ENCODE measurements around the gene CAND2.

CAND2 gene

DNA sequence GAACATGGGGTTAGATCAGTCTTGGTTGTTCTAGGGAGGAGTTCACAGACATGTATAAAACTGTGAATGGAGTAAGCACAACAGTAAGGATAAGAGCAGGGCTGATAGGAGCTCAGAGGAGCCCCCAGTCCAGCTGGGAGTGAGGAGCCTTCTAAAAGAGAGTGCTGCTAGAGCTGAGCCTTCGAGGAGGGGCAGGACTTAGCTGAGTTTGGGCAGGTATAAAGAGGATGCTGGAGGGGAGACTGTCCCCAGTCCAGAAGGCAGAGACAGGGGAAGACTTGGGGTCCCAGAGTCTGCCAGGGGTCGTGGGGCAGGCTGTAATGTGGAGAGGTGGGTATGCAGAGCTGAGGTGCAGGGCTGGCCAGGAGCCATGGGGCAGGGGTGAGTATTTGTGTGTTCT lies 12.1 kb downstream of the CAND2 start:
- Mint-ChIP-seq H3K36me3 (peaks cover 2% of the 10 kb centered on the region), H3K9me3 (ENCODE audit: low read depth) (no peaks in the 10 kb centered on the region), H3K27ac (no peak overlapping the region), H3K4me1 (ENCODE audit: low read depth) (peaks cover 9% of the 10 kb centered on the region), H3K27me3 (no peaks in the 10 kb centered on the region), H3K4me3 (peak overlapping the region; percentile 73)

DNA sequence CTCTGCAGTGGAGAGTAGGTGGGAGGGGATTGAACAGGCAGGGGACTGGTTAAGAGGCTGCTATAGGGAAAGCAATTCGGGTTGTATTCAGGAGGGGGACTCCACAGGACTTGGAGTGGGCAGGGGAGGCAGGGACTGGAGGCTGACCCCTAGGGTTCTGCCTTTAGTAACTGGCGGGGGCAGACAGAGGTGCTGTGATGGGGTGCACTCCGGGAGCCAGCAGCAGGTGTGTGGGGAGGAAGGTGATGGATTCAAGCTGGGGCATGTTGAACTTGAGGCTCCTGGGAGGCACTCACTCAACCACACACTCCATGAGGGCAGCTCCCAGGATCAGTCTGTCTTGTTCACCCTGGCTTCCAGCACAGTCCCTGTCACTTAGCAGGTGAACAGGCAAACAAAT lies 12.5 kb downstream of the CAND2 start:
- H3K27me3 Mint-ChIP-seq = no peaks in the 10 kb centered on the region
- H3K36me3 Mint-ChIP-seq = peaks cover 2% of the 10 kb centered on the region
- peak overlapping the region; percentile 73 for H3K4me3 Mint-ChIP-seq
- no peak overlapping the region for H3K27ac Mint-ChIP-seq
- no peaks in the 10 kb centered on the region for H3K9me3 Mint-ChIP-seq (ENCODE audit: low read depth)
- H3K4me1 Mint-ChIP-seq (ENCODE audit: low read depth) = peaks cover 9% of the 10 kb centered on the region

DNA sequence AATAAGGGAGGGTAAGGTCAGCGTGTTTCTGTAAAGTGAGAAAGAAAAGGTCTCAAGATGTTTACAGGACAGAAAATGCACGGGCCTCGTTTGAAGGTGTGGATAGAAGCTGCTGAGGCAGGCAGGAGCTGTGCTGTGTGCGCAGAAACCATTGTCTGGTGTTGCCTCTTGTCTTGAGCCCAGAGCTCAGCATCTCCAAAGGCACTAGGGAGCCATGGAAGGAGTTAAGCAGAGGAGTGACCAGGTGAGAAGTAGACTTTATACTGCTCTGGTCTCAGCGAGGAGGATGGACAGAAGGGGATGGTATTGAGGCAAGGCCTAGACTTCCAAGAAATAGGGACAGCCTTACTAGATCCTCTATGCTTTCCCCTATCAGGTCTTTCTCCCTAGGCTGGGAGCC lies 13.0 kb downstream of the CAND2 start:
- H3K27me3 Mint-ChIP-seq = no peaks in the 10 kb centered on the region
- H3K4me1 Mint-ChIP-seq (ENCODE audit: low read depth) = peaks cover 9% of the 10 kb centered on the region
- H3K36me3 Mint-ChIP-seq = peaks cover 2% of the 10 kb centered on the region
- H3K4me3 Mint-ChIP-seq = peak overlapping the region; percentile 73
- no peak overlapping the region for H3K27ac Mint-ChIP-seq
- no peaks in the 10 kb centered on the region for H3K9me3 Mint-ChIP-seq (ENCODE audit: low read depth)

DNA sequence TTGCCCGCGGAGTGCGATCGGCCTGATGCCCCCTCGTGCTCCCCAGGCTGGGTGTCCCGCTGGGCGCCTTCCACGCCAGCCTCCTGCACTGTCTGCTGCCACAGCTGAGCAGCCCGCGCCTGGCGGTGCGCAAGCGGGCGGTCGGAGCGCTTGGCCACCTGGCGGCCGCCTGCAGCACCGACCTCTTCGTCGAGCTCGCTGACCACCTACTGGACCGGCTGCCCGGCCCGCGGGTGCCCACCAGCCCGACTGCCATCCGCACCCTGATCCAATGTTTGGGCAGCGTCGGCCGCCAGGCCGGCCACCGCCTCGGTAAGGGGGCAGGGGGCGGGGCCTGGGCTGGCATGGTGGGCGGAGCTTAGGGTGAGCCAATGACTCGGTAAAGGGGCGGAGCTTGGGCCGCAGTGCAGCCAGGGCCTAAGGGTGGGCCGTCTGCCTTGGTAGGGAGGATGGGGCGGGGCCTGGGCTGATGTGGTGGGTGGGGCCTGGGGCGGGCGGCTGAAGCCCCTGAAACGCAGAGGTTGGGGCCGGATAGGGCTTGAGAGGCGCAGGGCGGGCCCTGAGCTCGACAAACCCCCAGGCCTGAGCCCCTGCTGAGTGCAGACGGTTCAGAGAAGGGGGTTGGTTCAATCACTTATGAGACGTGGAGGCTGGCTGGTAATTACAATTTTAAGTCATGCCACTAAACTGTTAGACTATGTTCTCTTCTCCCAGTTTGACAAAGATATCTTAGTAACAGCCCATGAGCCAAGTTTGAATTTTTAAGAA lies 13.7 kb downstream of the CAND2 start:
- no peaks in the 10 kb centered on the region for H3K27me3 Mint-ChIP-seq
- no peaks in the 10 kb centered on the region for H3K36me3 Mint-ChIP-seq
- peak overlapping the region; percentile 58 for H3K27ac Mint-ChIP-seq
- H3K4me1 Mint-ChIP-seq (ENCODE audit: low read depth) = peaks cover 9% of the 10 kb centered on the region
- no peaks in the 10 kb centered on the region for H3K9me3 Mint-ChIP-seq (ENCODE audit: low read depth)
- peak overlapping the region; percentile 58 for H3K4me3 Mint-ChIP-seq

DNA sequence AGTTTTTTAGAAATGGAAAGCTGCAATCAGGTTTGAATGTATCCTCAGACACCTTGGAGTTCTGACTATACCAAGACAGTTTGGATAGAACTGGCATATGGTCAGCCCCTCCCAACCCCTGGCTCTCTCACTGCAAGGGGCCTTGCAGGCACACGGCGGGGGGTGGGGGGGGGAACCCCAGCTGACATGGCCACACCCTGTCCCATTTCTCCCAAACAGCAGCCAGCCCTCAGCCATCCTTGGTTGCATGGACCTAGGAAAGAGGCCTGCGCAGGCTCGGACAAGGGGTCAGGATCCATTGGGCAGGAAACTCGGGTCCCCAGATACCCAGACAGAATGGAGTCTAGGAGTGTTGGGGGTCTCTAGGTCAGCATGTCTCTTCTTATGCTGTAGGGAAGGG lies 14.5 kb downstream of the CAND2 start:
- Mint-ChIP-seq H3K27me3 (no peaks in the 10 kb centered on the region), H3K27ac (no peak overlapping the region), H3K4me1 (ENCODE audit: low read depth) (peaks cover 9% of the 10 kb centered on the region), H3K9me3 (ENCODE audit: low read depth) (no peaks in the 10 kb centered on the region), H3K4me3 (peak overlapping the region; percentile 58), H3K36me3 (no peaks in the 10 kb centered on the region)

DNA sequence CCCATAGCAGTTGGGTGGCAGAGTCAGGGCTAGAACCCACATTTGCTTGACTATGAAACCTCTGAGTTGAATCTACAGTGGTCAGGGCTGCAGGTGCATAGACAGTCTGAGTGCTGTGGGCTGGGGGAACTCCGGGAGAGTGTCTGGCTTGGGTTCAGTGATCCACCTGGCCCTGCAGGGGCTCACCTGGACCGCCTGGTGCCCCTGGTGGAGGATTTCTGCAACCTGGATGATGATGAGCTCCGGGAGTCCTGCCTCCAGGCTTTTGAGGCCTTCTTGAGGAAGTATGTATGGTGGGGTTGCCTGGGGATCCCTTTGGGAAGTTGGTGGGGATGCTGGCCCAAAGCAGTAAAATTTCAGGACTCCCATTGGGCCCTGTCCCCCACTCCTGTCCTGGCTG lies 16.3 kb downstream of the CAND2 start:
- Mint-ChIP-seq H3K9me3 (ENCODE audit: low read depth) (no peaks in the 10 kb centered on the region), H3K4me3 (no peak overlapping the region), H3K36me3 (no peaks in the 10 kb centered on the region), H3K27me3 (no peaks in the 10 kb centered on the region), H3K4me1 (ENCODE audit: low read depth) (peaks cover 9% of the 10 kb centered on the region), H3K27ac (no peak overlapping the region)

DNA sequence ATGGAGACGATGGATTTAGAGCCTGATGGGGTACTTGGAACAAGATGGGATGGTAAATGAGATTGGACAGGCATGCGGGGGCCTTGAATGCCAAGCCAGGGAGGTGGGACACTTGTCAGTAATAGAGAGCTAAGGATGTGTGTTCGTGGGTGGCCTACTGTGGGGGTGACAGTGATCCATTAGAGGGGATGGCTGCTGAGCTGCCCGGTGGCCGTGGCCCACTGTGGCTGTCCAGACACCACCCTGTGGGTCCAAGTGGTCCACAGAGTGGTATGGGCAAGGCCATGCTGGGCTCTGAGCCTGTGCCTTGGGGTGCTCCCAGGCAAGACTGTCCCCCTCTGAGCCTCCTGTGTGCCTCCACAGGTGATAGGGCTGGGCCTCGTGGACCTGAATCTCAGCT lies 17.5 kb downstream of the CAND2 start:
- Mint-ChIP-seq H3K9me3 (ENCODE audit: low read depth) (no peaks in the 10 kb centered on the region), H3K27me3 (no peaks in the 10 kb centered on the region), H3K27ac (no peak overlapping the region), H3K4me1 (ENCODE audit: low read depth) (peaks cover 9% of the 10 kb centered on the region), H3K4me3 (no peak overlapping the region), H3K36me3 (no peaks in the 10 kb centered on the region)

DNA sequence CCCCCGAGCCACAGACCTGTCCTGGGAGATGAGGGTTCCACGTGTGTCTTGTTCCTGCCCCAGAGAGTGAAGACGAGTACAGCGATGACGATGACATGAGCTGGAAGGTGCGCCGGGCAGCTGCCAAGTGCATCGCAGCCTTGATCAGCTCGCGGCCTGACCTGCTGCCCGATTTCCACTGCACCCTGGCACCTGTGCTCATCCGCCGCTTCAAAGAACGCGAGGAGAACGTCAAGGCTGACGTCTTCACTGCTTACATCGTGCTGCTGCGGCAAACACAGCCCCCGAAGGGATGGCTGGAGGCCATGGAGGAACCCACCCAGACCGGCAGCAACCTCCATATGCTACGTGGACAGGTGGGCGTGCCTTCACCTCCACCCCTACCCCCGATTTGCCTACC lies 18.6 kb downstream of the CAND2 start:
- no peaks in the 10 kb centered on the region for H3K36me3 Mint-ChIP-seq
- H3K27ac Mint-ChIP-seq = no peak overlapping the region
- H3K9me3 Mint-ChIP-seq (ENCODE audit: low read depth) = no peaks in the 10 kb centered on the region
- peaks cover 5% of the 10 kb centered on the region for H3K4me1 Mint-ChIP-seq (ENCODE audit: low read depth)
- H3K27me3 Mint-ChIP-seq = no peaks in the 10 kb centered on the region
- no peak overlapping the region for H3K4me3 Mint-ChIP-seq

DNA sequence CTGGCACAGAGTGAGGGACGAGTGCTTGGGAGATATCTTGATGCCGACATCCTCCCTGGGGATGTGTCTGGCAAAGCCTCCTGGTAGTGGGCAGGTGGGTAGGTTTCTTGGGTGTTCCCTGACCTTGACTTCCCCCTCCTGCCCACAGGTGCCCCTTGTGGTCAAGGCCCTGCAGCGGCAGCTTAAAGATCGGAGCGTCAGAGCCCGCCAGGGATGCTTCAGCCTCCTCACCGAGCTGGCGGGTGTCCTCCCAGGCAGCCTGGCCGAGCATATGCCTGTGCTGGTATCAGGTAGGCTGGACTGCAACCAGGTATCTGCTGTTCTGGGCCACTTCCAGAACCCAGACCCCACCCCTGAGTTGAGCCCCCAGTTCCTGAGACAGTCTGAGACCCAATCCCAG lies 19.2 kb downstream of the CAND2 start:
- Mint-ChIP-seq H3K36me3 (no peaks in the 10 kb centered on the region), H3K4me1 (ENCODE audit: low read depth) (peaks cover 1% of the 10 kb centered on the region)

DNA sequence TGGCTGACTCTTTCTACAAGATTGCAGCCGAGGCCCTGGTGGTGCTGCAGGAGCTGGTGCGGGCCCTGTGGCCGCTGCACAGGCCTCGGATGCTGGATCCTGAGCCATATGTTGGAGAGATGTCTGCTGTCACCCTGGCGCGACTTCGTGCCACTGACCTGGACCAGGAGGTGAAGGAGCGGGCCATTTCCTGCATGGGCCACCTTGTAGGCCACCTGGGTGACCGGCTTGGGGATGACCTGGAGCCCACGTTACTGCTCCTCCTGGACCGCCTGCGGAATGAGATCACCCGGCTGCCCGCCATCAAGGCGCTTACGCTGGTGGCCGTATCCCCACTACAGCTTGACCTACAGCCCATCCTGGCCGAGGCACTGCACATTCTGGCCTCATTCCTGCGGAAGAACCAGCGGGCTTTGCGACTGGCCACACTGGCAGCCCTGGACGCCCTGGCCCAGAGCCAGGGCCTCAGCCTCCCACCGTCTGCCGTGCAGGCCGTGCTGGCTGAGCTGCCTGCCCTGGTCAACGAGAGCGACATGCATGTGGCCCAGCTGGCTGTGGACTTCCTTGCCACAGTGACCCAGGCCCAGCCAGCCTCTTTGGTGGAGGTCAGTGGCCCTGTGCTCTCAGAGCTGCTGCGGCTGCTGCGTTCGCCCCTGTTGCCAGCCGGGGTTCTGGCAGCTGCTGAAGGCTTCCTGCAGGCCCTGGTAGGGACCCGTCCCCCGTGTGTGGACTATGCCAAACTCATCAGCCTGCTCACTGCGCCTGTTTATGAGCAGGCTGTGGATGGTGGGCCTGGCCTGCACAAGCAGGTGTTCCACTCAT lies 20.3 kb downstream of the CAND2 start:
- Mint-ChIP-seq H3K4me3 (no peak overlapping the region), H3K27me3 (no peaks in the 10 kb centered on the region), H3K36me3 (no peaks in the 10 kb centered on the region), H3K9me3 (ENCODE audit: low read depth) (no peaks in the 10 kb centered on the region), H3K4me1 (ENCODE audit: low read depth) (no peaks in the 10 kb centered on the region), H3K27ac (no peak overlapping the region)

More for the DNA sequence above, 19.2 kb downstream of the CAND2 start:
- Mint-ChIP-seq H3K27me3 (no peaks in the 10 kb centered on the region), H3K9me3 (ENCODE audit: low read depth) (no peaks in the 10 kb centered on the region), H3K4me3 (no peak overlapping the region), H3K27ac (no peak overlapping the region)

DNA sequence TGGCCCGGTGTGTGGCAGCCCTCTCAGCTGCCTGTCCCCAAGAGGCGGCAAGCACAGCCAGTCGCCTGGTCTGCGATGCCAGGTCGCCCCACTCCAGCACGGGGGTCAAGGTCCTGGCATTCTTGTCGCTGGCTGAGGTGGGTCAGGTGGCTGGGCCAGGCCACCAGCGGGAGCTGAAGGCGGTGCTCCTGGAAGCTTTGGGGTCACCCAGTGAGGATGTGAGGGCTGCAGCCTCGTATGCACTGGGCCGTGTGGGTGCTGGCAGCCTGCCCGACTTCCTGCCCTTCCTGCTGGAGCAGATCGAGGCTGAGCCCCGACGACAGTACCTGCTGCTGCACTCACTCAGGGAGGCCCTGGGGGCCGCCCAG lies 20.8 kb downstream of the CAND2 start:
- no peaks in the 10 kb centered on the region for H3K9me3 Mint-ChIP-seq (ENCODE audit: low read depth)
- no peaks in the 10 kb centered on the region for H3K36me3 Mint-ChIP-seq
- no peak overlapping the region for H3K27ac Mint-ChIP-seq
- H3K4me1 Mint-ChIP-seq (ENCODE audit: low read depth) = no peaks in the 10 kb centered on the region
- no peaks in the 10 kb centered on the region for H3K27me3 Mint-ChIP-seq
- H3K4me3 Mint-ChIP-seq = no peak overlapping the region

DNA sequence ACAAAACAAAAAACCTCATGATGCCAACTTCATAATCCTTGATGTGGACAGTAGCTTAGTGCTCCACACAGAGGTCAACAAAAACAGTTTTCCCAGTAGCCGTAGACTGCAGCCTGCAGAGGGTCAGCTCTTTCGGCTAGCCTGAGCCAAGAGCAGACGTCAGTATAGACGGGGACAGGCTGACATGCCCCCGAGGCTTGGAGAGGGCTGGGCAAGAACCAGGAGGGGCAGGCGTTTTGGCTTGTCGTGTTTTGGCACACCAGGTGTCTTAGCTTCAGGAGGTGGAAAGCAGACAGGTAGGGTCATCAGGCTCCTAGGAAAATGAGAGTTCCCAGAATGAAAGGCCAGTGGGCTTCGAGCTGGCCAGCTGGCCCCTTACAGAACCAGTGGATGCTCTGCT lies 21.8 kb downstream of the CAND2 start:
- Mint-ChIP-seq H3K4me3 (no peak overlapping the region), H3K27me3 (no peaks in the 10 kb centered on the region), H3K27ac (no peak overlapping the region), H3K36me3 (no peaks in the 10 kb centered on the region), H3K9me3 (ENCODE audit: low read depth) (no peaks in the 10 kb centered on the region), H3K4me1 (ENCODE audit: low read depth) (no peaks in the 10 kb centered on the region)

DNA sequence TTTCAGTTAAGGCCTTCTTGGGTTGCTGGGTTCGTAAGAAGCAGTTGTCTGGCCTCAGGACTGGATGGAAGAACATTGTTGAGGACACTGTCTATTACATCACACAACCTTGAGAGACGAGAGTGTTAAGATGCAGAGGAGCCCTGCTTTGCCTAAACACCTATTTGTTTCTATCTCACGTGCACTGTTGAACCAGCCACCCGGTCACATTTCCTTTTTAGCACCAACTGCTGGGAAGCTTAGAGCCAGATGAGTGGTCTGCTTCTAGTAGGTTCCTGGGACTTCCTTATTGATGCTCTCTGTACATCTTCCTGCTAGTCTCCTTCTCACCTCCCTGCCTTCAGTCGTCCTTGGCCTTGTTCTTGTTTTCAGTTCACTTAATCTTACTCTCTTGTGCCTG lies 22.3 kb downstream of the CAND2 start:
- Mint-ChIP-seq H3K4me1 (ENCODE audit: low read depth) (no peaks in the 10 kb centered on the region), H3K27me3 (no peaks in the 10 kb centered on the region), H3K36me3 (no peaks in the 10 kb centered on the region), H3K27ac (no peak overlapping the region), H3K4me3 (no peak overlapping the region), H3K9me3 (ENCODE audit: low read depth) (no peaks in the 10 kb centered on the region)

DNA sequence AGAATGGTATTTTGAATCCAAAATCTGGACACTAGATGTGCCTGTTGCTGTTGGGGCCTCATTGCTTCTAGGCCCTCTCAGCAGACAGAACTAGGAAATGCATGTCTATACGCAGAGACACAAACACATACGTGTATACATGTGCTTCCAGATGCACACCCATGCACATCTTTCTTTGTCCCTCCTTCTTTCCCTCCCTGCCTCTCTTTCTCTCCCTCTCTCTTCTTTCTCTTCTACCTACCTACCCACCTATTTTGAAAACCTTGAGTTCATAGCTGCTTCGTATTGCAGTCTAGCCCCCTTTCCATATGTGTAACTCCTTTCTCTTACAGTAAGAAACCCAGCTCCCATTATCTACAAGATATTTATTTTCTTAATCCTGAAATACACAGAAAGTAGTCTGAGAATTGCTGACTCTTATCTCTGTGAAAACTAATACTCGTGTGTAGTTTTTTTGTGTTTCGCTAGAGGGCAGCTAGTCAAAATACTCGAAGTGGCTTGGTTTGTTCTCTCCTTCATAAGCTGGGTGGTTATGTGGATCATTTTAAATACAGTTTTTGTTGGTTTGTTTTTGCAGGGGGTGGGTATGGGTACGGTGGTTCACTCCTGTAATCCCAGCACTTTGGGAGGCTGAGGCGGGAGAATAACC lies 26.4 kb downstream of the CAND2 start:
- Mint-ChIP-seq H3K4me3 (no peak overlapping the region), H3K36me3 (no peaks in the 10 kb centered on the region), H3K27me3 (no peaks in the 10 kb centered on the region), H3K9me3 (ENCODE audit: low read depth) (no peaks in the 10 kb centered on the region), H3K27ac (no peak overlapping the region), H3K4me1 (ENCODE audit: low read depth) (no peaks in the 10 kb centered on the region)

DNA sequence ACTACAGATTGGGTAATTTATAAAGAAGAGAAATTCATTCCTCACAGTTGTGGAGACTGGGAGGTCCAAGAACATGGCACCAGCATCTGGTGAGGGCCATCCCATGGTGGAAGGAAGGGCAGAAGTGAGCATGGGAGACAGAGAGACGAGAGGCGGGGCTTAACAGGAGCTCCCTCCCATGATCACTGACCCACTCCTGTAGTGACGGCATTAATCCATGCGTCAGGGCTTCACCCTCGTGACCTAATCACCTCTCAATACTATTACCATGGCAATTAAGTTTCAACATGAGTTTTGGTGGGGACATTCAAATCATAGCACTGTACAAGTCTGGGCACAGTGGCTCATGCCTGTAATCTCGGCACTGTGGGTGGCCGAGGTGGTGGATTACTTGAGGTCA lies 27.8 kb downstream of the CAND2 start:
- no peaks in the 10 kb centered on the region for H3K27me3 Mint-ChIP-seq
- no peaks in the 10 kb centered on the region for H3K36me3 Mint-ChIP-seq
- H3K27ac Mint-ChIP-seq = no peak overlapping the region
- H3K9me3 Mint-ChIP-seq (ENCODE audit: low read depth) = no peaks in the 10 kb centered on the region
- H3K4me3 Mint-ChIP-seq = no peak overlapping the region
- no peaks in the 10 kb centered on the region for H3K4me1 Mint-ChIP-seq (ENCODE audit: low read depth)
